ENCODE results near the gene ERBB4.
"Not testable (repeated sequence)": the region's sequence is repeated elsewhere in the genome, so short reads cannot be mapped to it uniquely, and the experiment has no call there.

ERBB4 gene

DNA sequence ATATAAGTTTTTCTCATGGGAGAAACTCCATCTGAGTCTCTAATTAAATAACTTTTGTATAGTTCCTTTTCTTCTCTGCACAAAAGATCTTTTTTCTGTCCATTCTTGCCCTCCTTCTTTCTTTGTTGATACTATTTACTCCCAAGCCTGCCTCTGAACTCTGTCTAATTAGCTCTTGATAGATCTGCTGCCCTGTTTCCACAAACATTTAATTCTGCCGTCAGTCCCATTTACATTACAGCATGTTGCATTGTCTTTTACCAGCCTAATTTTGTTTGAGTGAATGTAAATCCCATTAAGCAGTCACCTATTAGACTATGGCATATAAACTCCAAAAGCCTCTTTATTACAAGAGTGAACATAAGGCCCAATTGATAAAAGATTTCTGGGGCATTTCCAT, 254.4 kb downstream of the ERBB4 start:
- DNase-seq: no peak

GRCh38 chr2:212282671-212283261, 255.8 kb downstream of the ERBB4 start:
- DNase-seq: peak; percentile 83

GRCh38 chr2:212276813-212277212, 261.8 kb downstream of the ERBB4 start:
- no peak for DNase-seq

DNA sequence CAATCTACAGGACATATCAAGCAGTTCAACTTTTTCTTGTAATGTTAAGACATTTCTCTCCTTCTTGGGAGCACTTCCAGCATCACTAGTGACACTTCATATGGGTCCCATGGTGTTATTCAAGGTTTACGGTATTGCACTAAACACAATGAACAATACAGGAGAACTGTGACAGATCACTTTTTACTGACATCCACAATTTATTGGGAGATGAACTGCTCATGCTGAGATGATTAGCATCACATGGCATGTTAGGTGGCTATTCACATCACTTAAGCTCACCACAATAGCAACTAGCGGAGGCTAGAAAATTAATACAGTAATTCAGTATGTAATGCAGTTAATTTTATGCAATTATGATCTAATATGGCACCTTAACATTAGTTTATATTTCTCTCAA, 264.4 kb downstream of the ERBB4 start:
- peak; percentile 5 for DNase-seq

GRCh38 chr2:212271583-212271982, 267.0 kb downstream of the ERBB4 start:
- DNase-seq: no peak

DNA sequence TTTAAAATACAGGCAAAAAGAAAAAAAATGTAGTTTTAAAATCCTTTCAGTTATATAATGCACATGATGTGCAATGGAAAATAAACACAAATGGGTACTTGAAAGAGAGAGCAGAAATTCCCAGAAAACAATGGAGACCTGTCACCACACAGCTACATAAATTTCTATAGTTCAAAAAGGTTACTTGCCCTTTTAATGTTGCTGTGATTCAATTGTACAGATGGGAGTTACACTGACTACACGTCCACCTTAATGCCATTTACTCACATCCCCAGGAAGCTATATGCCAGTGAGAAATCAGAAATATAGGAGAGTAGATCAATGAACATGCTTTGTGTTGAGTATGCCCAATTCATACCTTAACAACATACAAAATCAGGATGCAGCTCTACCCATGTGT, 269.6 kb downstream of the ERBB4 start:
- no peak for DNase-seq

- DNase-seq: no peak
These were observed 272.3 kb downstream of the ERBB4 start for GRCh38 chr2:212266297-212266696.

- DNase-seq: no peak
These were observed 272.8 kb downstream of the ERBB4 start for GRCh38 chr2:212265777-212266176.

DNA sequence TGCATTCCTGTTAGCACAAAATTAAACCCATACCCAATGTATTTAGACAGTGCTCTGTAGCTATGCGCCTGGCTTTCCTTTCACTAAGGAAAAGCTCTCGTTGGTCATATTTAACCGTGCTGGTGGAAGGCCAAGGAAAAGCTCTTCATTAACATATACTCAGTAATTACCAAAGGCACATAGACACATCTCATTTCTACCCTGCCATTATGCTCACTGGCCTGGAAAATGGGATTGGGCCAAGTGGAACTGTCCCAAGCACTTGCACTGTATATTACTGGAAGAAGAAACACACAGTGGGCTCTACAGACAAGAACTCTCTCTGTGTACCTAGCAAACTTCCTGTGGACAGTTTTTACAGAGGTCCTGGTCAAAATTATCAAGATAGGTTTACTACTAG, 274.4 kb downstream of the ERBB4 start:
- DNase-seq: no peak

DNA sequence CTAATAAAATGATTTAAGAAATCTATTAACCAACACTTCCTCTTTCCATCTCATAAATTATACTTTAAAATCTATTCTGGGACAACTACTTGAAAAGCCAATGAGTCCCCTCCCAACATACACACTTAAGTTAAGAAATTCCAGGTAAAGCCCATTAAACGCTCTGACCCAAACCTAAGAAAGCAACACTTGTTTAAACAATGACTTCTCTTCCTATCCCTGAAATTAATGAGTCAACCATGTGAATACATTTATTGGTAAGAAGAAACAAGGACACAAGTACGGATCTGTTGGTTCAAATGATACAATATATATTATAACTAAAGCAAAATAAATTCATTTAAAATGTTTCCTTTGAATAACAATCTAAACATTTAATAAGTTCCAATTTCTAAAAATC, 279.4 kb downstream of the ERBB4 start:
- no peak for DNase-seq

- DNase-seq: peak; percentile 29
These were observed 284.3 kb downstream of the ERBB4 start for GRCh38 chr2:212254339-212254738.

- no peak for DNase-seq
These were observed 289.2 kb downstream of the ERBB4 start for GRCh38 chr2:212249451-212249850.

GRCh38 chr2:212245880-212246279, 292.7 kb downstream of the ERBB4 start:
- DNase-seq: no peak

DNA sequence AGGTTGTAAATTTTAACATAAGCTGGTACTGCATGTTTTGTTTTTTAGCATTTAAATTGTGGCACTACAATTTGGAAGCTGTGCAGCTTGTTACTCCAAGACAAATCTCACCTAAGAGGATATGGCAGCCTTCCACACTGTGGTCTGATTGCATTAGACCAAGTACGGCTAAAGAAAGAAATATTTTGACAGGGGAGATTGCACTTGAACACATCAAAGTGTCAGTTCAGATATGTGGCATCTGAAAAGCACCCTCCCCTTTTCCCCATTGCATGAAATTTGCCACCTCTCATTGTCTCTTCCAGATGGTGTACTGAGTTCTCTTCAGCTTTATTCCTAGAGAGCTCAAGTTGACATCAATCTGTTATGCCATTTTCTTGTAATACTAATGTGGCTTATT, 295.9 kb downstream of the ERBB4 start:
- no peak for DNase-seq

GRCh38 chr2:212238152-212238551, 300.4 kb downstream of the ERBB4 start:
- DNase-seq: not testable (repeated sequence)

DNA sequence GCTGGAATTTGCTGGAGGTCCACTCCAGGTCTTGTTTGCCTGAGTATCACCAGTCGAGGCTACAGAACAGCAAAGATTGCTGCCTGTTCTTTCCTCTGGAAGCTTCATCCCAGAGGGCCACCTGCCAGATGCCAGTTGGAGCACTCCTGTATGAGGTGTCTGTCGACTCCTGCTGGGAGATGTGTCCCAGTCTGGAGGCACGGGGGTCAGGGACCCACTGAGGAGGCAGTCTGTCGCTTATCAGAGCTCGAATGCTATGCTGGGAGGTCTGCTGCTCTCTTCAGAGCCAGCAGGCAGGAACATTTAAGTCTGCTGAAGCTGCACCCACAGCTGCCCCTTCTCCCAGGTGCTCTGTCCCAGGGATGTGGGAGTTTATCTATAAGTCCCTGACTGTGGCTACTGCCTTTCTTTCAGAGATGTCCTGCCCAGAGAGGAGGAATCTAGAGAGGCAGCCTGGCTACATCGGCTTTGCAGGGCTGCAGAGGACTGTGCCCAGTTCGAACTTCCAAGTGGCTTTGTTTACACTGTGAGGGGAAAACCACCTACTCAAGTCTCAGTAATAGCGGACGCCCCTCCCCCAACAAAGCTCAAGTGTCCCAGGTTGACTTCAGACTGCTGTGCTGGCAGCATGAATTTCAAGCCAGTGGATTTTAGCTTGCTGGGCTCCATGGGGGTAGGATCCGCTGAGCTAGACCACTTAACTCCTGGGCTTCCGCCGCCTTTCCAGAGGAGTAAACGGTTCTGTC, 301.1 kb downstream of the ERBB4 start:
- DNase-seq: no peak

- DNase-seq: peak; percentile 1
These were observed 309.8 kb downstream of the ERBB4 start for GRCh38 chr2:212228743-212229171.

GRCh38 chr2:212227755-212228154, 310.8 kb downstream of the ERBB4 start:
- DNase-seq: peak; percentile 91

DNA sequence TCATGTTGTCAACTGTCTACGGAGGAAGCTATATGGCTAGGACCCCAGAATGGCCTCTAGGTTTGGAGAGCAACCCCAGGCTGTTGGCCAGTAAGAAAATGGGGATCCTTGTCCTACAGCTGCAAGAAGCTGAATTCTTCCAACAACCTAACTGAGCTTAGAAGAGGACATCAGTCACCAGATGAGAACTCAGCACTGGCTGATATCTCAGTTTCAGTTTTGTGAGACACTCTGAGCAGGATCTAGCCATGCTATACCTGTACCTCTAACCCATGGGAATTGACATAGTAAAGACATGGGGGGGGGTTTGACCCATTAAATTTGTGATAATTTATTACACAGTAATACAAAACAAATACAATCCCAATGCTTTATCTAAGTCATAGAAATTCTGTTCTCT, 312.5 kb downstream of the ERBB4 start:
- no peak for DNase-seq

DNA sequence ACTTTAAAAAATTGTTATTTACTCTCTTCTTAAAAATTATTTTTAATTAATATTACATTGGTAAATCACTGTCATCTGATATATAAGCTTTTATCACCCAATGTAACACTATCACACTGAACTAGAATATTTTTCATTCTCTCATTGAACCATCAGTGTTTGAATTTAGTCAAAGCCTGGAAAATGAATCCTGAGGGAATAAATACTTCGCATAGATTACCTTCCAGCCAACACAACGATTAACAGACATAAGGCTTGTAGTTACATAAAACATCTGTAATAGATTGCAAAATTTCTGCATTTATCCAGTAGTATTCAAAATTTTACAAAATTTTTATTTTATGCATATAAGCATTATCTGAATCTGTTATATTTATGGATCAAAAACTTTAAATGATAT, 314.9 kb downstream of the ERBB4 start:
- no peak for DNase-seq

GRCh38 chr2:212213191-212213590, 325.4 kb downstream of the ERBB4 start:
- no peak for DNase-seq

DNA sequence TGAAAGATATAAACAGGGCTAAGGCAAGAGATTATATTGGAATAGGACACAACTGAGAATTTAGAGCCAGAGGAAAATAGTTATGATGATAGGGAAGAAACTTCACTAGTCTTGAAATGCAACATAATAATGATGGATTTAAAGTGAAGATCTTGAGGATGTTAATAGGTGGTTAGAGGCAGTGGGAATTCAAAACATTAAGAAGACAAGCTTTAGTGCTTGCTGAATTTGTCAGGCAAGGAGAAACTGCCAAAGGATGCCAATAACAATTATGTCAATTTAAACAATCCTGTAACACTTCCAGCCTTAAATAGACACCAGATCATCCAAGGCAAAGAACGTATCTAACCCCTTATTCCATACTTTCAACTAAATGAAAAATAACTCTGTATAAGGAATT, 330.1 kb downstream of the ERBB4 start:
- no peak for DNase-seq

DNA sequence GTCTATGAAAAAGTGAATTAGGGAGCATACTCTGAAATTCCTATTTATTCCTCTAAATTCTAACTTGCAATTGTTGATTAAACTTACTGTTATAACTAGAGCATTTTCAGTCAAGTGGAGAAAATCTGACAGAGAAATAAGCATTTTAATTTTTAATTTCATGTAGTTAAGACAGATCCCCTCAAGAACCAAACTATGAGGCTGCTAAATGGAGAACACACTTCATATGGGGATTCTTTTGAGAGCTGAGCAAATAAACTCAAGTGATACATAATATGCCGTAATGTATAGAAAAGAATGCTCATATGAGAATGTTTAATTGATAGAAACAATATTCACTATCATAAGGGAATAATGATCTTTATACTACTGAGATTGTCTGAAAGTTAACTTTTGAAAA, 340.8 kb downstream of the ERBB4 start:
- no peak for DNase-seq

DNA sequence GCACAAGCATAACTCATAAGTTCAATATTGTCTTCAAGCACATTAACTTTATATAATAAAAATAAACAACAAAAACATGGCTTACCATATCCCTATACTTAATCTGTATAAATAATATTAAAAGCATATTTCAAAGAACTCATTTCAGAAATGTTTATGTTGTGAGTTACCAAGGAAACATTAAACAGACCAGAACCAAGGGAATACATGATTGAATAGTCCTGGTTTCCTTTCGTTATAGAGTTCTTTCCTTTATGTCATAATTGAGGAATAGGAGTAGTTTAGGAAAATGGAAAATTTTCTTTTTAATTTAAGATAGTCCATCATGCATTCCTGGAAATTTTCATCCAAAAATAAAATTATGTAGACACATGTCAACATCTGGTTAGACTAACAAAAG, 343.0 kb downstream of the ERBB4 start:
- no peak for DNase-seq

DNA sequence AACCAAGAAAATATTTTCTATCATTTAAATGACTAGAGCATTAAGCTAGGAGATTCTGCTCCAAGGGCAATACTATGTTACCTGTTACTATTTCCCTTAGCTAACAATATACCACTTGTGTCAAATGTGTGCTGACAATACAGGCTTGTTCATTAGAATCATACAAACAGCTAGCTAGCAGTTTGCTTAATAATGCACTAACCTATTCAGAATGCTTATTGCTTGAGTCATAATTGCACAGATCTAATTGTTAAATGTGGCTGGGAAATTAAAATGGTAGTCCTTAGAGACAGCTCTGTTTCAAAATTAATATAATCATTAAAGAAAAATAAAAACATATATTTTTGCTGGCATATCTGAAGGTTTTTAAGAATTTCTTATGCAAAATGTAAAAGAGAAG, 344.2 kb downstream of the ERBB4 start:
- no peak for DNase-seq
